Measurements from ENCODE around the gene MICAL1. TPM values are rescaled to one million over a fixed set of nuclear protein-coding genes. Genes with fewer than 3 reads are reported as not detected.

MICAL1 gene
- total RNA-seq, 2 experiments from 2014 or later = 29.9 to 30.7 TPM

- CTCF ChIA-PET = interaction anchor here (1.2 to 1.4 kb wide), 4 partner anchors 13 to 28 kb away, joined by 3 to 6 read pairs (median 6); partner anchors contain the start of genes PPIL6 and SMPD2
- POLR2A ChIA-PET = interaction anchor here (0.6 kb wide), 1 partner anchor 18 kb away, joined by 4 read pairs; the partner anchor contains the start of genes PPIL6 and SMPD2
Measured at GRCh38 chr6:109458774-109459531, 3.4 kb upstream of the MICAL1 start.

- ChIA-PET POLR2A (interaction anchor here (0.7 to 4.5 kb wide), 2 partner anchors 16 to 24 kb away, joined by 8 to 21 read pairs; partner anchors contain the start of gene ZBTB24), CTCF (interaction anchor here (0.5 to 1.3 kb wide), 3 partner anchors 13 to 74 kb away, joined by 3 to 4 read pairs (median 3); no protein-coding TSS in a partner anchor)
Measured at GRCh38 chr6:109457562-109457996, 2.0 kb upstream of the MICAL1 start.

DNA sequence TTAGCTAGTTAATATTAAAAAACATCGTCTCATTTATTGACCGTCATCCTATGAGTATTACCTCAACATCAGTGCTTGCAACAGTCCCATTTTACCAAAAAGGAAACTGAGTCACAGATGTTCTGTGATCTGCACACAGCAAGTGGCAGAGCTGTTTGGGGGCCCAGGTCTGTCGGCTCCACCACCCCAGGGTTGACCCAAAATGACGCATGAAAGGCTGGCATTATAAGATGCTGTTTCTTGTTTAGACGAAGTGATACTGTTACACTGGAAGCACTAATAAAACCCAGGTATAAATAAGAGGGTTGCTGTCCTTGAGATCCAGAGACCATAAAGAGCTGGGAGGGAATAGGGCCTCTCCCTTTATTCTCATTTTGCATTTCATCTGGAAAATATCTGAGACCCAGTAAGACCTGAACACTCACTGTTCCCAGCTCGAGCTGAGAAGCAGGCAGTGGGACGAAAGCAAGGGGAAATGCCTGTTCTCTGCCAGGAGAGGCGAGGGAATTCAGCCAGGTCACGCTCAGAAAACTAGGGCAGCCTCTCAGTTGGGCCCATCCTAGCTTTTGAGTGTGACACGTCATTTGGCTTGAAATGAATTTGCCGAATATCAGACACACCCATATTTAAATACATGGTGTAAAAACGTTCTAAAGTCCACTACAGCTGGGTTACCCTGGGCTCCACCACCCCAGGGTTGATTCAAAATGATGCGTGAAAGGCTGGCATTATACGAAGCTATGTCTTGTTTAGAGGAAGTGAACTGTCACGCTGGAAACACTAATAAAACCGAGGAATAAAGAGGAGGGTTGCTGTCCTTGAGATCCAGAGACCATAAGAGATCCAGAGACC is 1.4 kb upstream of the MICAL1 start:
- ChIA-PET POLR2A (interaction anchor here (1.1 to 4.5 kb wide), 2 partner anchors 15 to 25 kb away, joined by 3 to 21 read pairs; partner anchors contain the start of gene ZBTB24), CTCF (interaction anchor here (0.5 to 4.0 kb wide), 5 partner anchors 14 to 74 kb away, joined by 3 to 23 read pairs (median 4); partner anchors contain the start of genes PPIL6, SMPD2 and ZBTB24)

- CTCF ChIA-PET = interaction anchor here (1.2 to 4.0 kb wide), 5 partner anchors 15 to 29 kb away, joined by 3 to 23 read pairs (median 4); partner anchors contain the start of genes PPIL6, SMPD2 and ZBTB24
- POLR2A ChIA-PET = interaction anchor here (1.1 to 4.5 kb wide), 4 partner anchors 14 to 82 kb away, joined by 3 to 21 read pairs (median 4); partner anchors contain the start of genes PPIL6, SMPD2 and ZBTB24
Measured at GRCh38 chr6:109456111-109456583, 575 bp upstream of the MICAL1 start.

- ChIA-PET POLR2A (interaction anchor here (0.9 to 4.5 kb wide), 7 partner anchors 11 to 81 kb away, joined by 3 to 21 read pairs (median 5); partner anchors contain the start of genes CD164, PPIL6, SMPD2 and ZBTB24), CTCF (interaction anchor here (0.5 to 4.0 kb wide), 6 partner anchors 10 to 604 kb away, joined by 3 to 23 read pairs (median 4); partner anchors contain the start of genes AK9, FIG4, PPIL6 and SMPD2)
Measured at GRCh38 chr6:109454496-109455436, 806 bp downstream of the MICAL1 start.

GRCh38 chr6:109453594-109454495 is 1.7 kb downstream of the MICAL1 start:
- CTCF ChIA-PET = interaction anchor here (0.7 to 4.0 kb wide), 4 partner anchors 9 to 28 kb away, joined by 3 to 23 read pairs (median 6); partner anchors contain the start of genes PPIL6, SMPD2 and ZBTB24

DNA sequence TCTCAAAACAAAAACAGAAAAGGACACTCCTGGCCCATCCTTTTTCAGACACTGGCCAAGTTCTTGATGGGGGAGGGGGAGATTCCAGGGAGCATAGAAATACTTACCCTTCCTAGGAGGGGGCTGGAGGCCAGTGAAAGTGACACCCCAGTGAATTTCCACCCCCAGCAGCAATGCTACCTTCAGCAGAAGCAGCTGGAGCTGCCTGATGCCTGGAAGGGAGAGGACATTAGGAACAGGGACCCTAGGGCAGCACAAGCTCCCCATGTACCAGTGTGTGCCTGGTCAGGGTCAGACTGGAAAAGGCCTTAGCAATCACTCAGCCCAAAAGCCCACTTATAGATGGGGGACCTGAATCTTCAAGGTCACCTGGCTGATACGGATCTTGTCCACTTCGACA is 2.4 kb downstream of the MICAL1 start:
- ChIA-PET CTCF (interaction anchor here (1.6 to 1.8 kb wide), 2 partner anchors 9 to 12 kb away, joined by 6 read pairs; partner anchors contain the start of genes PPIL6 and SMPD2), POLR2A (no interaction called here)

More at GRCh38 chr6:109453594-109454495, 1.7 kb downstream of the MICAL1 start:
- POLR2A ChIA-PET = interaction anchor here (0.9 to 4.5 kb wide), 5 partner anchors 10 to 80 kb away, joined by 4 to 21 read pairs (median 5); partner anchors contain the start of genes SMPD2 and ZBTB24

DNA sequence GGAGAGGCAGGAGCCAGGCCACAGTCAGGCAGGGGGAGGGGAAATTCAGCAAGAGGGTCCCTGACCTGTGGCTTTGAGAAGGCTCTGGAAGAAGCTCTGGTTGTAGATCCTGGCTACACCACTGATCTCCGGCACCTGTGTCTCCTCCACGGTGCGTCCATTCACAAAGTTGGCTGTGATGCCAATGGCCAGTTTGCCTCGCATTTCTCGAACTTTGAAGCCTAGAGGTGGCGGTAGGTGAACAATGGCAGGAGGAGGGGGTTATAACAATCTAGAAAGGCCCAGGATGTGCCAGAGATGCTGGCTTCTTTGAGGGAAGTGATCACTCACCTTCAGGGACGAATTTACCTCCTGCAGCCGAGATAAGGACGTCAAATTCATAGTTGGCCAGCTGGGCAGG is 3.4 kb downstream of the MICAL1 start:
- ChIA-PET POLR2A (no interaction called here), CTCF (interaction anchor here (1.8 kb wide), 1 partner anchor 11 kb away, joined by 6 read pairs; the partner anchor contains the start of genes PPIL6 and SMPD2)

- ChIA-PET POLR2A (no interaction called here), CTCF (no interaction called here)
Measured at GRCh38 chr6:109451376-109451775, 4.2 kb downstream of the MICAL1 start.

DNA sequence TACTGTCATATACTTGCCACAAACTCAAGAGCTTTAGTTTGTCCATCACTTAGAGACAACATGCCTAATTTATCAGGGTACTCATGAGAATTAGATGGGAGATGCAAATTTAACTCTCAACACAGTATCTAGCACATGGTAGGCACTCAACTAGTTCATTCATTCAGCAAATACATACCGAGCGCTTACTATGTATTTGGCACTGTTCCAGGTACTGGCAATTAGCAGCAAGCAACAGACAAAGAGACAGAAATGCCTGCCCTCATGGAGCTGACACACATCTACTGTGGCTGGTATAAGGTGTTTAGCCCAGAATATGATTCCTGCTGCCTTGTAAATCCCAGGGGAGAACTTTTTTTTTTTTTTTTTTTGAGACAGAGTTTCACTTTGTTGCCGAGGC is 4.8 kb downstream of the MICAL1 start:
- CTCF ChIA-PET = no interaction called here

DNA sequence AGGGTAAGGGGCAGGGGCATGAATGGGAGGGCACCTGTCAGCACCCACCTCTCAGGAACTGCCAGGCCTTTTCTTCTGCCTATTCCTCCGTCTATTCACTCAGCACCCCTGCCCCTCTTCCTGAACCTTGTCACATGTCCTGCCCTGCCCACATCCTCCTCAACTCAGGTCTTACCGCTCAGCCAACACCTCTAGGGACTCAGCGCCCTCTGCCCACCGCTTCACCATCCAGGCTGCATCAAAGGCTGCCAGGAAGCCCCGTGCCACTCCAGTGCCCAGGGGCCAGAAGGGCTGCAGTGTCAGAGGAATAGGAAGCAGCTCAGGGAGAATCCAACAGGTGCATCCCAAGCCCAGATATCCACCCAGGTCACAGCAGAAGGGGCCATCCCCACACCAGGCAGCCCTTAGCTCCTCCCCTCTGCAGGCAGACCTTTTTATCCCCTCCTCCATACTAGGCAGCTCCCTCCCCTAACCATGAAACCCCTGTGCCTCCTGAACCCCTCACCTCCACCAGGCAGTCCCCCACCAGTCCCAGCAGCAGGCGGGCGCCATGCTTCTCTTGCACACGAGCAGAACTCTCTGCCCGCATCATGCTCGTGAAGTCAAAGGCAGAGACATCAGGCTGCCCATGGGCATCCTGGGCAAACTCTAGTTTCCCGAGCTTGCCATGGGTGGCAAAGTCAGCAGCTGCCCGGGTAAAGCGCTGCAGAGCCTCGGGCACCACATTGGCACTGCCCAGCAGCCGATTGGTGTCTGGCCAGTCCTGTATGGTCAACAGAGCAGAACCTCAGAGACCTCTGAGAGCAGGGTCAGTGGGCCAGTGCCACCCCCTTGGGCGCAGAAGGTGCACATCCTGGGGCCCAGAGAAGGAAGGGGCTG is 5.5 kb downstream of the MICAL1 start:
- CTCF ChIA-PET = interaction anchor here (1.2 kb wide), 1 partner anchor 9 kb away, joined by 4 read pairs; the partner anchor contains the start of genes PPIL6 and SMPD2

More for the DNA sequence above, 4.8 kb downstream of the MICAL1 start:
- POLR2A ChIA-PET = no interaction called here

GRCh38 chr6:109449064-109449794 is 6.3 kb downstream of the MICAL1 start:
- POLR2A ChIA-PET = interaction anchor here (1.0 kb wide), 1 partner anchor 9 kb away, joined by 3 read pairs; the partner anchor contains the start of genes PPIL6 and SMPD2
- CTCF ChIA-PET = interaction anchor here (1.2 kb wide), 1 partner anchor 8 kb away, joined by 4 read pairs; the partner anchor contains the start of genes PPIL6 and SMPD2

More for the DNA sequence above, 5.5 kb downstream of the MICAL1 start:
- POLR2A ChIA-PET = interaction anchor here (1.0 kb wide), 1 partner anchor 10 kb away, joined by 3 read pairs; the partner anchor contains the start of genes PPIL6 and SMPD2

- ChIA-PET CTCF (no interaction called here), POLR2A (no interaction called here)
Measured at GRCh38 chr6:109448615-109449014, 7.0 kb downstream of the MICAL1 start.

GRCh38 chr6:109447878-109448555 is 7.6 kb downstream of the MICAL1 start:
- ChIA-PET CTCF (interaction anchor here (0.5 kb wide), 1 partner anchor 1396 kb away, joined by 3 read pairs; no protein-coding TSS in a partner anchor), POLR2A (no interaction called here)
